Heart left ventricle (tissue), 16 donors: ENCODE results near the gene PRKG1. TPM values are rescaled to one million over a fixed set of nuclear protein-coding genes. Genes with fewer than 3 reads are reported as not detected.

ENCODE experiments used
- ATAC-seq, 4 donors: fragments of 200-7000 bp; cut with Tn5 transposase; one replicate each; pipeline ENCODE4 v1.9.1; 2020 to 2022; ENCODE audit warnings: moderate library complexity in 4 of 4, mild to moderate bottlenecking in 3 of 4, moderate number of reproducible peaks in 1 of 4
- DNase-seq, 5 donors: peaks; one replicate each; pipeline ENCODE4 v3.0.0-alpha.2; 2020
- H3K27ac ChIP-seq, 12 donors: fragments of 200-600 bp; sonication (generic) in 4 of 12; one replicate each; pipeline versions ENCODE4 v1.5.0 to v1.8.0; 2016 to 2022; ENCODE audit warnings: mild to moderate bottlenecking in 2 of 12
- H3K27me3 ChIP-seq, 9 donors: fragments of 200-600 bp; sonication (generic) in 2 of 9; one replicate each; pipeline versions ENCODE4 v1.5.1 to v1.8.0; 2016 to 2022; ENCODE audit warnings: mild to moderate bottlenecking in 3 of 9
- H3K36me3 ChIP-seq, 9 donors: fragments of 200-600 bp; sonication (generic) in 2 of 9; one replicate each; pipeline versions ENCODE4 v1.5.0 to v1.8.0; 2018 to 2022; ENCODE audit warnings: mild to moderate bottlenecking in 2 of 9
- H3K4me1 ChIP-seq, 12 donors: fragments of 200-600 bp; sonication (generic) in 4 of 12; one replicate each; pipeline versions ENCODE4 v1.5.0 to v1.8.0; 2016 to 2022; ENCODE audit warnings: mild to moderate bottlenecking in 3 of 12
- H3K4me3 ChIP-seq, 12 donors: fragments of 200-600 bp; sonication (generic) in 4 of 12; one replicate each; pipeline versions ENCODE4 v1.5.0 to v1.8.0; 2017 to 2022; ENCODE audit warnings: mild to moderate bottlenecking in 9 of 12, moderate library complexity in 4 of 12
- H3K9me3 ChIP-seq, 12 donors: fragments of 200-600 bp; sonication (generic) in 4 of 12; one replicate each; pipeline versions ENCODE4 v1.5.0 to v1.8.0; 2016 to 2022; ENCODE audit warnings: mild to moderate bottlenecking in 1 of 12
- POLR2A ChIP-seq, 2 donors: fragments of 450-650 bp; IDR thresholded peaks; one replicate each; pipeline ENCODE4 v1.6.1; 2017; ENCODE audit warnings: antibody characterized with exemption in 2 of 2, mild to moderate bottlenecking in 2 of 2, moderate library complexity in 2 of 2
- WGBS, 4 donors: extraction: QIAGEN DNeasy Blood & Tissue Kit in 2 of 4; methylation state at CpG; one replicate each; pipeline versions ENCODE4 v1.1.5 to v1.1.7; 2013 to 2018; 5-methylcytosine and 5-hydroxymethylcytosine counted together
- intact Hi-C, 10 donors: fragments of 100-400 bp; cut with DNase I; formaldehyde crosslinking; loops; one replicate each; pipeline versions ENCODE4 v1.11.1 to v1.14.2; 2022
- polyA plus RNA-seq, 2 donors: library from polyadenylated mRNA; stranded (reverse); fragments of 200-250 nt; gene quantifications; one replicate each; pipeline ENCODE4 v1.2.3, GENCODE V29; 2013
- total RNA-seq, 9 donors: library from RNA; depleted of rRNA in 2 of 9; stranded (reverse); fragments of >200 nt in 2 of 9; fragmentation: NEBNext Ultra II Directional in 3 of 9; extraction: Animal tissue kit (Norgen Biotek cat#: 25700) in 3 of 9; gene quantifications; one replicate each; pipeline versions ENCODE4 v1.1.0 to v1.2.4, GENCODE V29; 2016 to 2023
- TF ChIP-seq, protein P1 (sequence below), 12 donors: fragments of 200-600 bp; sonication (generic) in 4 of 12; IDR thresholded peaks; one replicate each; pipeline versions ENCODE4 v1.5.0 to v1.8.0; 2018 to 2022; ENCODE audit warnings: antibody characterized with exemption in 12 of 12, mild to moderate bottlenecking in 5 of 12
- donor health status: ischemic (EF 13 %, LVEDD 7.1; RV severe dilation, severe dysfunction).
- donor health status: healthy with polysubstance abuse.
- donor health status: DM: no; HTN: yes; CAD: no.
- donor health status: DM: no; HTN: no; CAD: no.
- donor health status: ischemic (EF 25% LVEDD 6.9; RV normal size, moderate dysfunction).
- donor health status: ischemic (EF 25% LVEDD 5.7; RV mildly dilated, moderate dysfunction).
- donor health status: healthy.
- donor health status: DM: yes; HTN: yes; CAD: no.
- donor health status: ischemic (EF 35%, LVEDD 5.7; RV mildly dilated, moderate dysfunction).
- donor health status: nonischemic (EF 11% LVEDD 7.7; RV severe dilation, severe dysfunction).
- donor health status: DM: yes; HTN: yes; CAD: no.
- donor health status: PGD.
- donor health status: ischemic (EF 29% LVEDD 5.4; RV normal size, mild dysfunction).
- donor health status: nonischemic (EF 23%, LVEDD 6.1; RV moderate dilation, normal function).

The PRKG1 gene
- total and polyA plus RNA-seq, 11 donors = 5.5 to 37.3 (median 29.3) TPM

DNA sequence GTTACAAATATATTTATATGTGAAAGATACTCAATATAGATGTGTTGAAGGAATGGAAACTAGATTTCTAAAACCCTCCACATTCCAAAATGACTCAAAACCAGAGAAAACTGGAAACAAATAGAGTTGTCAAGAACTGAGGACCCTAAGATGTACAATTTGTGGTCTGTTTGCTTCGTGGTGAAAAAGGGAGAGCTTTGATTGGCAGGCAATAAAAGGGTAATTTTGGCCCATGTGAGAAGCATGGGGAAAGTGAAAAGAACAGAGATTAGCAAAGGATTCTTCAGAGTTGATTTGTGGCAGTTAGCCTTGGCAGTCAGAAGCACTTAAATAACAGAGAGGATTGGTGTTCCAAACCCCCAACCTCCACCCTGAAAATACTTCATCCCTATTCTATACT is 1202.7 kb downstream of the PRKG1 start:
- intact Hi-C loops = no loop called here
- ATAC-seq = no peak
- WGBS, 4 donors = 55 to 75% (median 66%) methylated on average over 1 of the region's 1 CpG

DNA sequence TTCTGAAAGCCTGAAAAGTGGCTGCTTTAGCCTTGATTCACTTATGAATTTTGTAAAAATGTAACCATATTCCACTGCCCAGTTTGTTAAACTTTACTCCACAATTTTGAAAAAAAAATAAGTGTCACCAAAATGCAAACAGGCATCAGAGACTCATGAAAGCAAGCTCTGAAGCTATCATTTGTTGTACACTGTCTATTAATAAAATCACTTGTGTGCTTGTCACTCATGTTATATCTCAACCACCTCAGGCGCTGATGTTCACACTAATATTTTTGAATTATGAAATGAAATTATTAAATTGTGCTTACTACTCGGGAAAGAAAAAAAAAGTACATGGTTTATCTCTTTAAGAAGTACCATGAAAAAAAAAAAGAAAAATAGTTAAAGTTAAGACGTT is 1205.3 kb downstream of the PRKG1 start:
- ATAC-seq (no peak), DNase-seq (no peak)
- peaks cover 0 to 14% (median 0%) of the 10 kb centered on the region in 12 donors for H3K9me3 ChIP-seq
- no peak overlapping the region for H3K4me3 ChIP-seq
- WGBS, 4 donors = 27 to 54% (median 40%) methylated on average over 3 of the region's 3 CpGs
- H3K27me3 ChIP-seq = no peaks in the 10 kb centered on the region
- no peak overlapping the region for H3K27ac ChIP-seq
- peaks cover 0 to 5% (median 0%) of the 10 kb centered on the region in 12 donors for H3K4me1 ChIP-seq
- peaks cover 0 to 16% (median 0%) of the 10 kb centered on the region in 9 donors for H3K36me3 ChIP-seq
- TF ChIP-seq, protein P1, sequence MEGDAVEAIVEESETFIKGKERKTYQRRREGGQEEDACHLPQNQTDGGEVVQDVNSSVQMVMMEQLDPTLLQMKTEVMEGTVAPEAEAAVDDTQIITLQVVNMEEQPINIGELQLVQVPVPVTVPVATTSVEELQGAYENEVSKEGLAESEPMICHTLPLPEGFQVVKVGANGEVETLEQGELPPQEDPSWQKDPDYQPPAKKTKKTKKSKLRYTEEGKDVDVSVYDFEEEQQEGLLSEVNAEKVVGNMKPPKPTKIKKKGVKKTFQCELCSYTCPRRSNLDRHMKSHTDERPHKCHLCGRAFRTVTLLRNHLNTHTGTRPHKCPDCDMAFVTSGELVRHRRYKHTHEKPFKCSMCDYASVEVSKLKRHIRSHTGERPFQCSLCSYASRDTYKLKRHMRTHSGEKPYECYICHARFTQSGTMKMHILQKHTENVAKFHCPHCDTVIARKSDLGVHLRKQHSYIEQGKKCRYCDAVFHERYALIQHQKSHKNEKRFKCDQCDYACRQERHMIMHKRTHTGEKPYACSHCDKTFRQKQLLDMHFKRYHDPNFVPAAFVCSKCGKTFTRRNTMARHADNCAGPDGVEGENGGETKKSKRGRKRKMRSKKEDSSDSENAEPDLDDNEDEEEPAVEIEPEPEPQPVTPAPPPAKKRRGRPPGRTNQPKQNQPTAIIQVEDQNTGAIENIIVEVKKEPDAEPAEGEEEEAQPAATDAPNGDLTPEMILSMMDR (IDR thresholded peaks at IDR 0.05) = no peak
- no peak for TF ChIP-seq POLR2A (IDR thresholded peaks at IDR 0.05)
- intact Hi-C loops = no loop called here

More for the DNA sequence above, 1202.7 kb downstream of the PRKG1 start:
- no peak for DNase-seq
- Histone ChIP-seq H3K36me3 (peaks cover 0 to 6% (median 0%) of the 10 kb centered on the region in 9 donors), H3K27me3 (no peaks in the 10 kb centered on the region), H3K4me1 (peaks cover 0 to 5% (median 0%) of the 10 kb centered on the region in 12 donors), H3K27ac (no peak overlapping the region), H3K4me3 (no peak overlapping the region), H3K9me3 (peaks cover 0 to 14% (median 0%) of the 10 kb centered on the region in 12 donors)
- TF ChIP-seq POLR2A (IDR thresholded peaks at IDR 0.05) = no peak
- TF ChIP-seq, protein P1 (IDR thresholded peaks at IDR 0.05) = no peak

DNA sequence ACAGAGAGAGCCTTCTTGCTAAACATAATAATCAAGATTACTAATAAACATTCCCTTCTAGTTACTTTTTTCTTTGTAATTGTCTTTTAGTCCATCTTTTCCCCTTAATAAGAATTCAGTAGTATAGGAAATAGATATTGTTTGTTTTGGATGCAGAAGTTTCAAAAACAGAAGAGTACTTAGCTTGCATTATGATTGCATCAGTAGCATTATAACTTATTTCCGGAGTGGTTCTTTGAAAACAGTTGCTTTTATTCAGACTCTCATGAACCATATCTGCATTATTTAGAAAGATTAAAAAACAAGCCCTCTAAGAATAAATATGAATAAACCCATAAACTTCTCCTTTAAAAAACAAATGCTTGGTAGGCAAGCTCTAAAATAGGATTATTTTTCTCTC is 1205.8 kb downstream of the PRKG1 start:
- intact Hi-C loops = no loop called here
- no peaks in the 10 kb centered on the region for H3K27me3 ChIP-seq
- peaks cover 0 to 18% (median 0%) of the 10 kb centered on the region in 9 donors for H3K36me3 ChIP-seq
- H3K4me1 ChIP-seq = peaks cover 0 to 5% (median 0%) of the 10 kb centered on the region in 12 donors
- DNase-seq = no peak
- TF ChIP-seq POLR2A (IDR thresholded peaks at IDR 0.05) = no peak
- TF ChIP-seq, protein P1 (IDR thresholded peaks at IDR 0.05) = no peak
- 57 to 78% (median 75%) methylated on average over 1 of the region's 1 CpG for WGBS, 4 donors
- no peak for ATAC-seq
- H3K27ac ChIP-seq = no peak overlapping the region
- H3K4me3 ChIP-seq = no peak overlapping the region
- peaks cover 0 to 14% (median 0%) of the 10 kb centered on the region in 12 donors for H3K9me3 ChIP-seq

DNA sequence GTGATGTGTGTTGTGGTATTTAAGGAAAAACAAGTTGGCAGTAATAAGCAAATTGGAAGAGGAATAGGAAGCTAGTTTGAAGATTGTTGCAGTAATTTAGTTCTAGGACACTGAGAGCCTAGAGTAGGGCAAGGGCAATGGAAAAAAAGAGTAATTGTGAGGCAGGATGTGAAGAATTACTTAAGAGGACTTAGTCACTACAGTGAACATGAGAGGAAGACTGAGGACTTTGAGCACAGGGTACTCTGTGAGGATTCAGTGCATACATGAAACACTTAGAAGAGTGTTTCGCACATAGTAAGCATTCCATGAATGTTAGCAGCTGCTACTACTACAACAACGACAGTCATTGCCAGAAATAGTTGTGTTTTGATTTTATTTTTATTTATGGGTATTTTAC is 1208.9 kb downstream of the PRKG1 start:
- DNase-seq (no peak), ATAC-seq (no peak)
- Histone ChIP-seq H3K27ac (no peak overlapping the region), H3K36me3 (peaks cover 0 to 19% (median 0%) of the 10 kb centered on the region in 9 donors), H3K27me3 (no peaks in the 10 kb centered on the region), H3K4me3 (no peak overlapping the region), H3K4me1 (peaks cover 0 to 5% (median 0%) of the 10 kb centered on the region in 12 donors), H3K9me3 (peaks cover 0 to 5% (median 0%) of the 10 kb centered on the region in 12 donors)
- intact Hi-C loops = no loop called here
- WGBS, 4 donors = 69 to 77% (median 75%) methylated on average over 2 of the region's 2 CpGs
- TF ChIP-seq, protein P1 (IDR thresholded peaks at IDR 0.05) = no peak
- no peak for TF ChIP-seq POLR2A (IDR thresholded peaks at IDR 0.05)
